Lower leg skin (tissue), 4 donors: Measurements from ENCODE around the gene METRNL. TPM values are rescaled to one million over a fixed set of nuclear protein-coding genes. Genes with fewer than 3 reads are reported as not detected.

Source experiments
- DNase-seq, 2 donors: peaks; one replicate each; pipeline ENCODE4 v3.0.0-alpha.2; 2019; ENCODE audit warnings: low spot score in 2 of 2
- H3K4me3 ChIP-seq: fragments of 200-600 bp; sonication (generic); 2 replicates; pipeline ENCODE4 v1.5.1; 2017; ENCODE audit warnings: mild to moderate bottlenecking, low read depth; ENCODE audit not compliant: poor library complexity, severe bottlenecking
- POLR2A ChIP-seq, 2 donors: fragments of 450-650 bp; IDR thresholded peaks; one replicate each; pipeline ENCODE4 v1.6.1; 2016 to 2017; ENCODE audit warnings: antibody characterized with exemption in 2 of 2, mild to moderate bottlenecking in 1 of 2, moderate library complexity in 1 of 2
- WGBS, 2 donors: methylation state at CpG; one replicate each; pipeline ENCODE4 v1.1.5; 2018; 5-methylcytosine and 5-hydroxymethylcytosine counted together
- intact Hi-C: fragments of 100-400 bp; cut with DNase I; formaldehyde crosslinking; loops from one replicate; pipeline ENCODE4 v1.15.0; 2023; ENCODE audit warnings: low total_unique reads
- total RNA-seq, 4 donors: library from RNA; depleted of rRNA; stranded (reverse); fragments of >200 nt; gene quantifications; one replicate each; pipeline ENCODE4 v1.1.0, GENCODE V29; 2016
- TF ChIP-seq, protein P1 (sequence below), 3 donors: fragments of 450-650 bp; IDR thresholded peaks; one replicate each; pipeline ENCODE4 v1.5.1; 2016; ENCODE audit warnings: antibody characterized with exemption in 3 of 3, mild to moderate bottlenecking in 3 of 3, moderate library complexity in 2 of 3

Gene METRNL
- total RNA-seq, 4 donors from 2014 or later: 208 to 343 (median 296) TPM

DNA sequence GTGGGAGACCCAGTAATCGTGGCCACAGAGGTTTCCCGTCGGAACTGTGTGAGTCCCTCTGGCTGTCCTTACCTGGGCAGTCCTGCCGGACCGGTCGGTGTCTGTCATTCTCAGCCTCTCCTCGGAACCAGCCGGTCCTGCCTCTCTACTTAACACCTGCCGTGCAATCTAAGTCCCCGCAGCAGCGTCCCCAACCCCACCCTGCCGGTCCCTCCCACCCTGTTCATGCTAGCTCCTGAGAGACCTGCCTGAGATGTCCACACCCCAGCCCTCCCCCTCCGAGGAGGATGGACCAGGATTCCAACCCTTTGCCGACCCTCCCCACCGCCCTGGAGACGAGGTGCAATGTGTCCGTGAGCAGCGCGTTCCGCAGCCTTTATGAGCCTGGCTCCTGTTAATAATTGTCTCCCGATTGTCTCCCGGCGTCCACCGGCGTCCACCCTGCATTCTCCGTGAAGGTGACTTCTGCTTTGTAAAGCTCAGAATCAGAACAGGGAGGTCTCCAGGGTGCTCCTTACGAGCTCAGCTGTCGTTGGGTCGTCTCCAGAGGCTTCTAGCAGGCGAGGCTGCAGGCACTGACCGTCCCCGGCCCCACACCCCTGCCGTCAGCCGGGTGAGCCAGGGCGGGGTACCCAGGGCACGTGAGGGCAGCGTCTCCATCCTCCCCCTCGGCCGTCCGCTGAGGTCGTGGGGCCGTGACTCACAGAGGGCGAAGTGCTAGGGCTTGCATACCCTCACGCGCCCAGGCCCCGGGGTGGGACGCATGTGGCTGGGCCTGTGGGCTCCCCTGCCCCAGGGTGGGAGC, 10.1 kb downstream of the METRNL start:
- TF ChIP-seq POLR2A (IDR thresholded peaks at IDR 0.05): no peak
- TF ChIP-seq, protein P1, sequence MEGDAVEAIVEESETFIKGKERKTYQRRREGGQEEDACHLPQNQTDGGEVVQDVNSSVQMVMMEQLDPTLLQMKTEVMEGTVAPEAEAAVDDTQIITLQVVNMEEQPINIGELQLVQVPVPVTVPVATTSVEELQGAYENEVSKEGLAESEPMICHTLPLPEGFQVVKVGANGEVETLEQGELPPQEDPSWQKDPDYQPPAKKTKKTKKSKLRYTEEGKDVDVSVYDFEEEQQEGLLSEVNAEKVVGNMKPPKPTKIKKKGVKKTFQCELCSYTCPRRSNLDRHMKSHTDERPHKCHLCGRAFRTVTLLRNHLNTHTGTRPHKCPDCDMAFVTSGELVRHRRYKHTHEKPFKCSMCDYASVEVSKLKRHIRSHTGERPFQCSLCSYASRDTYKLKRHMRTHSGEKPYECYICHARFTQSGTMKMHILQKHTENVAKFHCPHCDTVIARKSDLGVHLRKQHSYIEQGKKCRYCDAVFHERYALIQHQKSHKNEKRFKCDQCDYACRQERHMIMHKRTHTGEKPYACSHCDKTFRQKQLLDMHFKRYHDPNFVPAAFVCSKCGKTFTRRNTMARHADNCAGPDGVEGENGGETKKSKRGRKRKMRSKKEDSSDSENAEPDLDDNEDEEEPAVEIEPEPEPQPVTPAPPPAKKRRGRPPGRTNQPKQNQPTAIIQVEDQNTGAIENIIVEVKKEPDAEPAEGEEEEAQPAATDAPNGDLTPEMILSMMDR (IDR thresholded peaks at IDR 0.05): no peak
- intact Hi-C loops: no loop called here
- DNase-seq: peak in 1 of 2 donors; percentile 65
- WGBS, 2 donors: 43% methylated on average over 33 to 42 of the region's 47 CpGs
- no peak overlapping the region for H3K4me3 ChIP-seq

DNA sequence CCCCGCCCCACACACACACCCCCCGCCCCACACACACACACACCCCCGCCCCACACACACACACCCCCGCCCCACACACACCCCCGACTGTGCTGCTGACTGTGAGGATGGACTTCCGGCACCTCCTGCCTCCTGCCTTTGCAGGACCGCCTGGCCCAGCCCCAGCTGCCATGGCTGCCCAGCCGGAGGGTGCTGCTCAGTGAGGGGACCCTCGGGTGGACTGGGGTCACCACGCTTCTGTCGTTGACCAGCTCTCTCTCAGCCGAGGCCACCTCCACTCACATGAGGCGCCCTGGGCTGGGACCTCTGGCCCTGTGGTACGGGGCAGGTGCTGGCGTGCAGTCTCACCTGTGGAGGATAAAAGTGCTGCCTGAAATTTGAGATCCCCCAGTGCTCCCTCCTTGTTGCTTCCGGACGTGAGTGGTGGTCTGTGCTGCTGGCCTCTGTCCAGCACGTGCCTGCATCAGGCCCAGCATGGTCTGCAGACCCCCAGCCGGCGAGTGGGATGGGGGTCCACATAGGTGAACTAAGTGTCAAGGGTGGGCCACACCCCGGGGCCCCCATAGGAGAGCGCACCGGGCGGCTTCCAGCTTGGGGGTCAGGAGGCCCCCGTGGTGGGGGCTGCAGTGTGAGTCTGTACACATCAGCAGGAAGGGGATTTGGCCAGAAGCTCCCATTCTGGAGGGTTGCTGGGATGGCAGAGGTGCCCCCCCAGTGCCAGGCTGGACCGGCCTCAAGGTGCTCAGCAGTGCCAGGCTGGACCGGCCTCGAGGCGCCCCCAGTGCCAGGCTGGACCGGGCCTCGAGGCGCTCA, 11.2 kb downstream of the METRNL start:
- intact Hi-C loops: no loop called here
- WGBS, 2 donors: 49 to 56% methylated on average over 13 to 14 of the region's 32 CpGs
- no peak overlapping the region for H3K4me3 ChIP-seq
- no peak for DNase-seq
- TF ChIP-seq, protein P1 (IDR thresholded peaks at IDR 0.05): no peak
- TF ChIP-seq POLR2A (IDR thresholded peaks at IDR 0.05): no peak

DNA sequence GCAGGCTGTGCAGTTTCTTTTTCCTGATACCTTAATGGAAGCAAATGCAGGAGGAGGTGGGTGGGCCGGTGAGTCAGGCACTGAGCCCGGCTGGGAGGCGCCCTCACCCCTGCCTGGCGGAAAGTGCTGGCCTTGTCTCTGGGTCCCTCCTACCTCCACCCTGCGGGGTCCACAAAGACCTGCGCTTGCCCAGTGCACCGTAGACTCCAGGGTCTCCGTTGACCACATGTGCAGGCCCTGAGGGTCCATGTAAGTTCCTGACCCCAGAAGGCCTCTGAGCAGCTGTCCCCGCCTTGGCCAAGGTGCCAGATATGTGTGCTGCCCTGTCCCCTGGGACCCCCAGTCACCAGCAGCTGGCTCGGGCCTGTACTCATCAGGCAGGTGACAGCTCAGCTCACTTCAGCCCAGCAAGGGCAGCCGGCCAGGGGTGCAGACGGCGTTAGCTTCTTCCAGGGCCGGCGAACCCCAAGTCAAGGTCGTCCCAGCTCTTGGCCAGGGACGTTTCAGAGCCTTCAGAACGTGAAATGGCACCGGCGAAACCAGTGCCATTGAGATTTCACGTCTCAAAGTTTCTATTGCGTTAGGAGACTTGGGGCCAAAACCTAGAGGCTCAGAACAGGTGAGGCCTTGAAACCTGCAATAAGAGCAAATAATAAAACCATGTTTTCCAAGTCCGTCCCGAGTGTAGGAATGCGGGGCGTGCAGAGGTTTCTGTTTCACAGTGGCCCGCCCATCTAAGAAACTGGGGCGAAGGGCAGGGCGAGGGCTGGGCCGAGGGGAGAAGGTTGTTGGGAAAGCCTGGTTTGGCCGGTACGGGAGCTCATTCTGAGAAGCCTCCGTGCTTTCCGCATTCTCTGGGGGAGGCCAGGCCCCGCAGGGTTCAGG, 12.1 kb downstream of the METRNL start:
- TF ChIP-seq, protein P1 (IDR thresholded peaks at IDR 0.05): no peak
- no peak for TF ChIP-seq POLR2A (IDR thresholded peaks at IDR 0.05)
- DNase-seq: peak in 1 of 2 donors; percentile 43
- H3K4me3 ChIP-seq: no peak overlapping the region
- 58 to 63% methylated on average over 32 to 34 of the region's 35 CpGs for WGBS, 2 donors
- intact Hi-C loops: no loop called here

- TF ChIP-seq, protein P1 (IDR thresholded peaks at IDR 0.05): no peak
- TF ChIP-seq POLR2A (IDR thresholded peaks at IDR 0.05): no peak
- intact Hi-C loops: no loop called here
- no peak overlapping the region for H3K4me3 ChIP-seq
- WGBS, 2 donors: 72 to 76% methylated on average over 6 to 24 of the region's 26 CpGs
- DNase-seq: no peak
These were observed 12.8 kb downstream of the METRNL start for GRCh38 chr17:83092186-83092585.

DNA sequence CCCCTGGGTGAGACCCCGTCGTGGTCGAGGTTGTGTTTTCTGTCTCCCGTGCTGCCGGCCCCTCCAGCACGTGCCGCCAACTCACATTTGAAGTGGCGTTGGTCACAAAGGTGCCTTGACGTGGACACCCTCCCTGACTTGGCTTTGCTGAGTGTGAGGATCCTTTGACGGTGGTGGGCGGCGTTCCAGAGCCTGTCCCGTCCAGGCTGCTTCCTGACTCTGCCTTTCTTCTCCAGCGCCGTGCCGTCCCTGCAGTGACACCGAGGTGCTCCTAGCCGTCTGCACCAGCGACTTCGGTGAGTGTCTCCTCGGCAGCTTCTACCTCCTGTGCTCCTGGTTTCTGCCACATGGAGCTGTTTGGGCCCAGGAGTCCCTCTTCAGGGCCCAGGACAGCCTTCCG, 13.5 kb downstream of the METRNL start:
- 85 to 86% methylated on average over 22 of the region's 22 CpGs for WGBS, 2 donors
- intact Hi-C loops: no loop called here
- no peak for DNase-seq
- TF ChIP-seq, protein P1 (IDR thresholded peaks at IDR 0.05): no peak
- TF ChIP-seq POLR2A (IDR thresholded peaks at IDR 0.05): no peak
- H3K4me3 ChIP-seq: no peak overlapping the region
